Fibroblast of skin of abdomen (primary cell): Measurements from ENCODE around the gene KPNA3.

ENCODE experiments used
- DNase-seq: peaks from one replicate; pipeline ENCODE4 v3.0.0-alpha.2; 2013

Gene KPNA3

GRCh38 chr13:49676581-49677298, 115.7 kb downstream of the KPNA3 start:
- no peak for DNase-seq

- DNase-seq = no peak
Observed at GRCh38 chr13:49670828-49671227, 121.7 kb downstream of the KPNA3 start.

- DNase-seq = peak; percentile 71
Observed at GRCh38 chr13:49669735-49670309, 122.7 kb downstream of the KPNA3 start.

- no peak for DNase-seq
Observed at GRCh38 chr13:49667773-49668172, 124.7 kb downstream of the KPNA3 start.

- no peak for DNase-seq
Observed at GRCh38 chr13:49664606-49665005, 127.9 kb downstream of the KPNA3 start.

GRCh38 chr13:49657241-49657641, 135.2 kb downstream of the KPNA3 start:
- no peak for DNase-seq

GRCh38 chr13:49655906-49656305, 136.6 kb downstream of the KPNA3 start:
- peak; percentile 51 for DNase-seq

- DNase-seq = no peak
Observed at GRCh38 chr13:49654011-49654410, 138.5 kb downstream of the KPNA3 start.

- DNase-seq = no peak
Observed at GRCh38 chr13:49653478-49653877, 139.0 kb downstream of the KPNA3 start.

- peak; percentile 30 for DNase-seq
Observed at GRCh38 chr13:49652355-49653305, 139.9 kb downstream of the KPNA3 start.

- DNase-seq = no peak
Observed at GRCh38 chr13:49651570-49652354, 140.7 kb downstream of the KPNA3 start.

- no peak for DNase-seq
Observed at GRCh38 chr13:49649963-49650312, 142.5 kb downstream of the KPNA3 start.
